Coronary artery (tissue), 2 donors: ENCODE measurements around the gene STEAP4.
"Not testable (repeated sequence)": the region's sequence is repeated elsewhere in the genome, so short reads cannot be mapped to it uniquely, and the experiment has no call there.

ENCODE experiments used
- DNase-seq: peaks from one replicate; pipeline ENCODE4 v3.0.0-alpha.2; 2017; ENCODE audit warnings: low spot score
- H3K27ac ChIP-seq, 2 donors: fragments of 200-600 bp; sonication (generic); one replicate each; pipeline ENCODE4 v1.5.1; 2016 to 2019
- H3K4me3 ChIP-seq: fragments of 200-600 bp; sonication (generic); 2 replicates; pipeline ENCODE4 v1.5.1; 2016; ENCODE audit warnings: mild to moderate bottlenecking, moderate library complexity
- CTCF ChIP-seq: fragments of 200-600 bp; sonication (generic); IDR thresholded peaks from one replicate; pipeline ENCODE4 v1.5.1; 2019; ENCODE audit warnings: antibody characterized with exemption

The STEAP4 gene

GRCh38 chr7:88260719-88261118 lies 46.0 kb downstream of the STEAP4 start:
- no peak overlapping the region for H3K27ac ChIP-seq
- DNase-seq = no peak
- TF ChIP-seq CTCF = no peak
- no peak overlapping the region for H3K4me3 ChIP-seq

GRCh38 chr7:88259656-88260380 lies 46.9 kb downstream of the STEAP4 start:
- no peak overlapping the region for H3K4me3 ChIP-seq
- no peak for DNase-seq
- TF ChIP-seq CTCF = no peak
- no peak overlapping the region for H3K27ac ChIP-seq

- not testable (repeated sequence) for DNase-seq, H3K27ac ChIP-seq, H3K4me3 ChIP-seq
Measured at GRCh38 chr7:88258296-88258695, 48.4 kb downstream of the STEAP4 start.

- DNase-seq = no peak
- no peak overlapping the region for H3K27ac ChIP-seq
- TF ChIP-seq CTCF = no peak
- no peak overlapping the region for H3K4me3 ChIP-seq
Measured at GRCh38 chr7:88256906-88257305, 49.8 kb downstream of the STEAP4 start.

- Histone ChIP-seq H3K27ac (no peak overlapping the region), H3K4me3 (no peak overlapping the region)
- TF ChIP-seq CTCF = no peak
- DNase-seq = no peak
Measured at GRCh38 chr7:88254721-88255424, 51.8 kb downstream of the STEAP4 start.

GRCh38 chr7:88253640-88254039 lies 53.1 kb downstream of the STEAP4 start:
- DNase-seq = no peak
- no peak overlapping the region for H3K4me3 ChIP-seq
- no peak overlapping the region for H3K27ac ChIP-seq
- no peak for TF ChIP-seq CTCF

GRCh38 chr7:88244258-88244657 lies 62.4 kb downstream of the STEAP4 start:
- Histone ChIP-seq H3K4me3 (no peak overlapping the region), H3K27ac (no peak overlapping the region)
- no peak for TF ChIP-seq CTCF
- no peak for DNase-seq
